GM19372 (cell line): Measurements from ENCODE around the gene PLEKHA8.

Source experiments
- ATAC-seq: cut with Tn5 transposase; IDR thresholded peaks from one replicate; pipeline ENCODE4 v1.9.1; 2021; ENCODE audit warnings: mild to moderate bottlenecking, low read depth, moderate library complexity; ENCODE audit not compliant: unreplicated experiment

Gene PLEKHA8

DNA sequence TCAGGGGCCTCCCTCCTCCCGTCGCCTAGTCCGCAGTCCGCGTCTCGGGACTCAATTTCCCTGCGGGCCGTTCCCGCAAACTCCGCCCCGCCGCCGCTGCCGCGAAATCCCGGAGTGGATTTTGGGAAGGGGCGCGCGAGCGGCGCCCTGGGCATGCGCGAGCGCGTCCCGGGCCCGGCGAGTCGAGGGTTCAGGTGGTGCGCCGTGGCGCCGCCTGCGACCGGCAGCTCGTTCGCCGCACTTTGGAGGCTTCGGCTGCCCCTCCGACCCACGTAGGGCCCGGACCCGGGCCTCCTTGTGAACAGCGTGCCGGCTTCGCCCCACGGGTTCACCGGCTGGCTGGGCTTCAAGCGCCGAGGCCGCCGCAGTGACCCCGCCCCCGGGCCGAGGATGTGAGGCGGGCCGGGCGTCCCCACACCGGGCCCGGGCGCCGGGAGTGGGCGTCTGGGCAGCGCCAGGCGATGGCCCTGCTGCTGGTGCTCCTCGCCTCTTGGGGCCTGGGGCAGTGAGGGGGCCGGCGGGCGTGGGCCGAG, at the start of gene PLEKHA8:
TSS of gene PLEKHA8 (plus strand) at position 197 of the 533 bp plus-strand sequence. CDS start 351 bp downstream, outside the sequence.
- ATAC-seq = peak; percentile 47

DNA sequence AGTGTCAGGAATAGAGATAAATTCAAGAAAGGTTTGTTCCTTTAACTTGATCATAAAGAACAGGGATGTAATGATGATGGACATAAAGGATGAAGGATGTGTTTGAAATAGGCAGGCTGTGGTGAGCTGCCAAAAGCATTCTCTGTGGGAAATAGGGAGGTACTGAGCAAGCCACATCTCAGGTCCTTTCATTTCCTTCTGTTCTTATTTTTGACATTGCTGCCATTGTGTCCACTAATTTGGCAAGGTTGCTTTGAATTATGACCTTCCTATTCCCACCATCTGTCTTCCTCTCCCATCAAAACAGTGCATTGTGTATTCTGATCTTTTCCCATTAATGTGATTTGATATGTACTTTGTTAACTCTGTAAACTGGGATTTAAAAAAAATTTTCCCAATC, 48.1 kb upstream of the PLEKHA8 start:
- no peak for ATAC-seq

- ATAC-seq = no peak
Measured at GRCh38 chr7:29987083-29987482, 41.1 kb upstream of the PLEKHA8 start.

DNA sequence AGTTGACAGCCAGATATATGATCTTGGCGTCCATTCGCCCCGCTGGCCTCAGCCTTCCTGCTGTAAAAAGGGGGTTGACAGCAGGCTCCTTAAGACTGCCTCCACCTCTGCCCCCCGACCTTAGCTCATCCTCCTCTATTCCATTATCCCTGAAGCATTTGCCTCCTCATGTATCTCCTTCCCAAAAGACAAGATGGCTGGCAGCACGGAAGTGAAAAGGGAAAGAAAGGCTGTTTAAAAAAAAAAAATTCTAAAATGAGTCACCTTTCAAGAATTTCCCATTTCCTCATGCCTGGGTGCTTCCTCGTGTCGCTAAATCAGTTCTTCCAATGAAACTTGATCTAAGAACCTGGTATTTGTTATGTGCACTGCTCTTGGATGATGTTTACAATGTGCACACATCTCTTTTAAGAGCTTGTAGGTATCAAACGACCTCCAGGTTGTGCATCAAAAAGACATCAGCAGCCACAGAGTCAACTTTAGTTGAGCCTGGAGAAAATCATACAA, 40.3 kb upstream of the PLEKHA8 start:
- no peak for ATAC-seq

- ATAC-seq = peak; percentile 34
Measured at GRCh38 chr7:29988424-29989256, 39.6 kb upstream of the PLEKHA8 start.

DNA sequence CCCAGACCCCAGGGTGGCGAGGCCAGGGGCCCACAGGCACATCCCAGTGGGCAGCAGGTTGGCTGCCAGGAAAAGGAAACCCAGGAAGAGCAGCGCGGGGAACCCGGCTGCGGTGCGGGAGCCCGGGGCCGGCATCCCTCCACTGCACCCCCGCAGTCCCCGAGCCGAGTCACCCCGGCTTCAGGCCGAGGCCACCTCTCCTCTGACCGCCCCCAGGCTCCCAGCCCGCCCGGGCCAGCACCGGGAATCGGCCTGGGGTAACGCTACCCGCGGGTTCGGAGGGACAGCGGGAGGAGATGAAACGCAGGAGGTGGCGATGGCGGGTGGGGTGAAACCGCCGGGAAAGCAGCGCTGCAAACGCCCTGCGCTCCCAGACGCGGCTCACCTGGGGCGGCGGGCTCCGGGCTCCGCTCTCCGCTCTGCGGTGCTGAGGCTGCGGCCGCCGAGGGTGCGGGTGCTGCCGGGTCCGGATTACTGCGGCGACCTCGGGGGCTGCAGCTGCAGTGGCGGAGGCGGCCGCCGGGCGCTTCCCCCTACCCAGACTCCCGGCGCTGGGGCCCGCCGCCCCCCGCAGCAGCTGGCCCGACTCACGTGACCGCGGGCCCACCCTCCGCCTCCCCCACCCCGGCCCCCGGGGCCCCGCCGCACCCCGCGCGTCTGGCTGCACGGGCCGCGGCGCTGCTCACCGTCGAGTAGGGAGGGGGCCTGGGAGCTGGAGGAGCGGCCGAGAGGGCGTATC, 38.8 kb upstream of the PLEKHA8 start, which contains the start of gene SCRN1:
TSS of gene SCRN1 (minus strand) at position 545 of the 739 bp plus-strand sequence. CDS start 20,734 bp downstream, outside the sequence.
- ATAC-seq = peak; percentile 35

DNA sequence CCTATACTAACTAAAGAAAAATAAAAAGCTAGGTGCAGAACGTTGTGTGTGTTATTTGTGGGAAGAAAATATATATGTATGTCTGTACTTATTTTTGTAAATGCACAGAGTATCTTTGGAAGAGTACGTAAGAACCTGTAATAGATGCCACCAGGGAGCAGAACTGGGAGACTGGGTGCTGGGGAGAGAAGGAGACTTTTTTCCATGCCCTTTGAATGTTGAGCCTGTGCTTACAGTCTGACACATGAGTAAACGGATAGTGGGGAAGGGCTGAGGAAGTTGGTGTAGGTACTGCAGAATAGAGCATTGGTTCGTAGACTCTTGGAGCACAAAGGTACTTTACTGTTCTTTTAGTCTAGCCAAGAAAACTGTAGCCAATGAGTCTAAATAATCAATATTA, 37.3 kb upstream of the PLEKHA8 start:
- no peak for ATAC-seq

DNA sequence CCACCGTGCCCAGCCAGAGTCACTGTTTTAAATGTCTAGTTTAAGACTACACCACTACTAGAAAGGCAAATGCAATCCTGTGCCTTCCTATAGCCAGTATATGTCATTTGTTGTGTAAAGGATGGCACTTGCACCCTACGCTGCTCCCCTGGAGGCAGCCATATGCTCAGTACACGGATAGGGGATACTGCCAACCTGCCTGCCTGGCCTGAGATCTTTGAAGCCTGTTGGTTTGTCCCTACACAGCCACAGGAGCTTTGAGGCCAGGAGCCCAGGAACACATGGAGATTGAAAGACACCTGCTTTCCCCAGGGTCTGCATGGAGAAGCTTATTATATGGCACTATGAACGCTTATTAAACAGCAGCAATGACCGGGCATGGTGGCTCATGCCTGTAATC, 36.3 kb upstream of the PLEKHA8 start:
- no peak for ATAC-seq

DNA sequence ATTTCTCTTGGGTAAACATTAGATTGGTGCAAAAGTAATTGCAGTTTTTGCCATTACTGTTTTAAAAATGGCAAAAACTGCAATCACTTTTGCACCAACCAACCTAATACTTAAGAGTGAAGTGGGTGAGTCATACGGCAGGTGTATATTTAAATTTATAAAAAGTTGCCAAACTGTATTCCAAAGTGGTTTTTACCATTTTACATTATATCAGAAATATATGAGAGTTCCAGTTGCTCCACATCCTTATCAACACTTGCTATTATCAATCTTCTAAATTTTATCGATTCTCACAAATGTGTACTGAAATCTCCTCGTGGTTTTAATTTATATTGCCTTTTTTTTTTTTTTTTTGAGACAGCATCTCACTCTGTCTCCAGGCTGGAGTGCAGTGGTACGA, 35.1 kb upstream of the PLEKHA8 start:
- no peak for ATAC-seq

DNA sequence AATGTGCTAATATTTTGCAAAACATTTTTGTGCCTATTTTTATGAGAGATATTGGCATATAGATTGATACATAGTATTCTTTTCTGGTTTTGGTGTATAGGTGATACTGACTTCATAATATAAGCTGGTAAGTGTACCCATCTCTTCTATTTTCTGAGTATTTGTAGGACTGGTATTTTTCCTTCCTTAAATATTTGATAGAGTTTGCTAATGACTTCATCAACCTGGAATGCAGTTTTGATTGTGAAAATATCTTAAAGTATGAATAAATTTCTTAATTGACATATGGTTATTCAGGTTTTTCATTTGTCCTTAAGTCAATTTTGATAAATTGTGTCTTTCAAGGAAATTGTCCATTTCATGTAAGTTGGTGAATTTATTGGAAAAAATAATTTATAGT, 32.6 kb upstream of the PLEKHA8 start:
- no peak for ATAC-seq

- no peak for ATAC-seq
Measured at GRCh38 chr7:29996321-29996720, 31.9 kb upstream of the PLEKHA8 start.

DNA sequence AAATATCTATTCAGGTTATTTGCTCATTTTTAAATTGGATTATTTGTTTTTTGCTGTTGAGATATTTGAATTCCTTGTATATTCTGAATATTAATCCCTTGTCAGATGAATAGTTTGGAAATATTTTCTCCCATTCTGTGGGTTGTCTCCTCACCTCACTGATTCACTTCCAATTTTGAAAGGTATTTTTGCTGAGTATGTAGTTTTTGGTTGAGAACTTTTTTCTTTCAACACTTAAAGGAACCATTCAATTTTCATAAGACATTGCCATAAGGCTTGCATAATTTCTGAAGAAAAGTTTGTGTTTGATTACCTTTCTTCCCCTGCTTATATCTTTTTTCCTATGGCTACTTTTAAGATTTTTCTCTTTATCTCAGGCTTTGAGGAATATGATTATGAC, 29.7 kb upstream of the PLEKHA8 start:
- ATAC-seq = no peak

- ATAC-seq = no peak
Measured at GRCh38 chr7:30001998-30002397, 26.2 kb upstream of the PLEKHA8 start.

- no peak for ATAC-seq
Measured at GRCh38 chr7:30003098-30003497, 25.1 kb upstream of the PLEKHA8 start.

DNA sequence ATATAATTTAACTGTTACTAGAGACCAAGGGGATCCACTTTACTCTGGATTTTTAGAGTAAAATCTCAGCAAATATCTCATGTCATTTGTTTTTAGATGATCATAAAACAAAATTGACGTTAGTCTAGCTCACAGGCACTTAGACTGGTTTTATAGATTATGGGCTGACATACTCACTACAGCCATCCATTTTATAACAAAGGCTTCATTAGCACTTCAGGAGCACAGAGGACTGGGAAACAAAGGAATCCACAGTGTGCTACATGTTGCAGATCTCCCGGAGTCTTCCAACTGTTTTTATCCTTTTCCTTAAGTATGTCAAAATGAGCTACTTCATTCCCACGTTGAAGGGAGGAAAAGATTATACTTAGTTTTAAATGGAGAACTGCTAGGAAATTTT, 22.7 kb upstream of the PLEKHA8 start:
- ATAC-seq = no peak

DNA sequence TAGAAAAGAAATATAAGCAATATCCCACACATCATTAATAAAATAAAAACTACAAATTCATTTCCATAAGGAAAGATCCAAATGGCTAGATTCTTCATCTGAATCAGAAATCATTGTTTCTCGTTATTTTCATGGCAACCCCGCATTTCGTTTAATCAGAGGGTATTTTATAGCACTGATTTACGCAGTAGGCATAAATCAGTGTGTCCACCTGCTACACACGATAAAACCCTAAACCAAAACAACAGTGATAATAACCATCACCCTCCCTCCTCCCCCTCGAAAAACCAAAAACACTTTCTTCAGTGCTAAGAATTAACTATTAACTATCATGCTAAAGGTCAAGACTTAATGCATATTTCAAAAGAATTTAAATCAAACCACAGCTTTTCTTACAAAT, 18.2 kb upstream of the PLEKHA8 start:
- no peak for ATAC-seq

- ATAC-seq = no peak
Measured at GRCh38 chr7:30012757-30013156, 15.5 kb upstream of the PLEKHA8 start.

GRCh38 chr7:30018451-30018850, 9.8 kb upstream of the PLEKHA8 start:
- no peak for ATAC-seq

GRCh38 chr7:30019387-30019786, 8.8 kb upstream of the PLEKHA8 start:
- ATAC-seq = no peak

DNA sequence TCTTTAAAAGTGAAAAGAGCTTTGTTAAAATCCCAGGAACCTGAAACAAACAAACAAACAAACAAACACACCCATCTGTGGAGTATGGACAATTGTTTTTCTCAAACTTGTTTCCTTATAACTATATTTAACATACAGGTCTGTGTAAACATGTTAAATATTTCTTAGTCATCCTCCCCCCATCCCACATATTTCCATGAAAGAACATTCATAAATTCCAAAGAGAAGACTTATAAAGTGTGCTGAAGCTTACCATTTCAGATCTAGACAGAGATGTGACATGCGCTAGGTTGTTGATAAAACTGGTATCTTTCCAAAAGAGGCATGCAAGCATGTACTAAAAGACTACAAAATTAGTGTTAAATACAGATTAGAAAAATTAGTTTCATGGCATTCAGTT, 8.3 kb upstream of the PLEKHA8 start:
- ATAC-seq = no peak

- ATAC-seq = no peak
Measured at GRCh38 chr7:30020535-30020934, 7.7 kb upstream of the PLEKHA8 start.
